HG02840 (cell line): ENCODE results near the gene SMG6.
"Not testable (repeated sequence)": the region's sequence is repeated elsewhere in the genome, so short reads cannot be mapped to it uniquely, and the experiment has no call there.

ENCODE experiments used
- ATAC-seq: cut with Tn5 transposase; IDR thresholded peaks from one replicate; pipeline ENCODE4 v1.9.1; 2021; ENCODE audit warnings: mild to moderate bottlenecking, moderate library complexity, moderate number of reproducible peaks; ENCODE audit not compliant: unreplicated experiment, low FRiP score

Gene SMG6

DNA sequence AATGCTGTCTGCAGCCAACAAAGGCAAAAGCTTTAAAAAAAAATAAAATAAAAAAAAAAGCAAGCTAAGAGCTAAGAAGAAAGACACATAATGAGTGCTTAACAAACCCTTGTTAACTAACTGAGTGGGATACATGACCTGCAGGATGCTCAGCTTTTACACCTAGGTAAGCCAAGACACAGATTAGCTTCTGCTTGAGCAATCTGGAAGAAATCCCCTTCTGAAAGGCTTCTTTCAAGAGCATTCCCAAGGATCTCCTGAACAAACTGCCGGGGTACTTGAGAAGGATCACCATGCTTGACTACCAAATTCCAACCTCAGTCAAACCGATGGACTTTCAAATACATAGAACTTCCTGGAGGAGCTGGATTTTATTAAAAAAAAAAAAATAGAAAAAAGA is 92.9 kb downstream of the SMG6 start:
- no peak for ATAC-seq

GRCh38 chr17:2207815-2208515 is 95.6 kb downstream of the SMG6 start:
- ATAC-seq: no peak

GRCh38 chr17:2204393-2204792 is 99.2 kb downstream of the SMG6 start:
- ATAC-seq: no peak

DNA sequence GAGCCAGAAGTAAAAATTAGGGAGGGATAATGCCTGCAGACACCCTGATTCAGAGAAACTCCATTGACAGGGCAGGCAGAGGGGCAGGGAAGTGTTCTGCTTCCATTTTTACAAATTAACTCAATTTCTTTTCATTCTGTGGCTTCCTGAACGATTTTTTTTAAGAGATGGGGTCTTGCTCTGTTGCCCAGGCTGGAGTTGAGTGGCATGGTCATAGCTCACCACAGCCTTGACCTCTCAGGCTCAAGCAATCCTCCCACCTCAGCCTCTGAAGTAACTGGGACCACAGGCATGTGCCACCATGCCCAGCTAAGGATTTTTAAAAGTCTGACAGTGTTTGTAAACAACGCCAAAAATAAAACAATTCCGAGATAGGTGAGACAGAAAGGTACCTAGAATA is 99.8 kb downstream of the SMG6 start:
- ATAC-seq: no peak

- ATAC-seq: no peak
These were observed 100.5 kb downstream of the SMG6 start for GRCh38 chr17:2202996-2203575.

DNA sequence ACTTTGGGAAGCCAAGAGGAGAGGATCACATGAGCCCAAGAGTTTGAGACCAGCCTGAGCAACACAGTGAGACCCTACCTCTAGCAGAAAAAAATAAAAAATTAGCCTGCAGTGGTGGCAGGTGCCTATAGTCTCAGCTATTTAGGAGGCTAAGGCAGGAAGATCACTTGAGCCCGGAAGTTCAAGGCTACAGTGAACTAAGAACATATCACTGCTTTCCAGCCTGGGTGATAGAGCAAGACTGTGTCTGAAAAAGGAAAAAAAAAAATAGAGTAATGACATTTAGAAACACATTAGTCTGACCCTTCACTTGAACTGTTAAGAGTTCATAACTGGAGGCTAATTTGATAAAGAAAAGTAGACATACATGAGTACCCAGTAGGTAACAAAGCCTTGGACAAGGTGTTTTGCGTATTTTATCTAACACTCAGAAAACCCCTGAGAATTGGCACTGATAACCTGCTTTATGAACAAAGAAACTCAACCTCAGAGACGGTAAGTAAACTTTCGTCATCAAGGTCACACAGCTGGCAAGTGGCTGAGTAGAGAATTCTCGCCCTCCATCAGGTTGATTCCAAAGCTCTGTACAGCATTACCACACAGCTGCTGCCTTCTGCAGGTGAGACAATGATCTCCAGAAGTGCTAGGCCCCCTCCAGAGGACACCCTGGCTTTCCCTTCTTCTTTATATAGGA is 101.1 kb downstream of the SMG6 start:
- ATAC-seq: no peak

- ATAC-seq: not testable (repeated sequence)
These were observed 104.2 kb downstream of the SMG6 start for GRCh38 chr17:2199386-2199785.

DNA sequence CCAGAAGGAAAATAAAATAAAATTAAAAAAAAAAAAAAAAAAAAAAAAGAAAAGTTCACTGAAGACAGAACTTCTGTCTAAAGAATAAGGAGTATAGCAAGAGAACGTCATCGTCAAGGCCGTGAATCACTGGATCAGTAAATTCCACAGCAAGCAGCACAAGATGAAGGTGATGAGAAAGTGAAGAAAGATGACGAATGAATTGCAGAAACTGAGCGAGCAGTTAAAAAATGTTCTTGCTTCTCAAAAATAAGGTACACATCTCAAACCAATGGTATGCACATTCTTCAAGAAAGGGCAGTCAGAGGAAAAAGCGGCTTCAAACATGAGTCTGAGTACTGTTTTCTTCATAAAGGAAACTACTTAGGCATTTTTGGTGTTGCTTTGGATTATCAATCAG is 104.7 kb downstream of the SMG6 start:
- no peak for ATAC-seq

DNA sequence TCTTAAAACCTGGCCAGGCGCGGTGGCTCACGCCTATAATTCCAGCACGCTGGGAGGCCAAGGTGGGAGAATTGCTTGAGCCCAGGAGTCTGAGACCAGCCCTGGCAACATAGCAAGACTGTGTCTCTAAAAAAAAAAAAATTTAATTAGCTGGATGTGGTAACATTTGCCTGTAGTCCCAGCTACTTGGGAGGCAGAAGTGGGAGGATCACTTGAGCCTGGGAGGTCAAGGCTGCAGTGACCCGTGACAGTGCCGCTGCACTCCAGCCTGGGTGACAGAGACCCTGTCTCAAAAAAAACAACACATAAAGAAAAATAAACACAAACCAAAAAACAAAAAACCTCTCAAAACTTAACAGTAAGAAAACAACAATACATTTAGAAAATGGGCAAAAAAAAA is 106.3 kb downstream of the SMG6 start:
- no peak for ATAC-seq

- ATAC-seq: no peak
These were observed 107.9 kb downstream of the SMG6 start for GRCh38 chr17:2195729-2196128.

DNA sequence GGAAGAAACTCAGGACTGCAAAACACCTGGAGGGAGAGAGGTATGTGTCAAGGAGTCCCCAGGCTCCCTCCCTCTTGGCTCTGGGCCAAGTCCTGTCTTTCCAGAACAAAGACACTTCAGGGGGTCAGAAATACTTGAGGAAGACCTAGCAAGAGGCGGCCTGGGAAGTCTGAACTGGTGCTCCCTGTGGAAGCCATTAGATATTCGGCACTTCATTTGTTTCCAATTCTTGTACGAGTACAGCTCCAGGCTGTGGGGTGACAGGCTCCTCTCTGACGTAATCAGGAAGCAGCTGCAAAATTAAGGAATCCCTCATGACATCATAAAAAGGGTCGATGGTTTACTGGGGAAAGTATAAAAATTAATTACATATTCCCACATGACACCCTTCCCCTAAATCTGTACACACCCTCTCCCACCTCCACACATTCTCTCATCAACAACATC is 108.7 kb downstream of the SMG6 start:
- no peak for ATAC-seq

GRCh38 chr17:2192367-2193057 is 111.1 kb downstream of the SMG6 start:
- ATAC-seq: no peak

GRCh38 chr17:2191785-2192184 is 111.8 kb downstream of the SMG6 start:
- ATAC-seq: no peak

GRCh38 chr17:2191227-2191626 is 112.4 kb downstream of the SMG6 start:
- no peak for ATAC-seq

DNA sequence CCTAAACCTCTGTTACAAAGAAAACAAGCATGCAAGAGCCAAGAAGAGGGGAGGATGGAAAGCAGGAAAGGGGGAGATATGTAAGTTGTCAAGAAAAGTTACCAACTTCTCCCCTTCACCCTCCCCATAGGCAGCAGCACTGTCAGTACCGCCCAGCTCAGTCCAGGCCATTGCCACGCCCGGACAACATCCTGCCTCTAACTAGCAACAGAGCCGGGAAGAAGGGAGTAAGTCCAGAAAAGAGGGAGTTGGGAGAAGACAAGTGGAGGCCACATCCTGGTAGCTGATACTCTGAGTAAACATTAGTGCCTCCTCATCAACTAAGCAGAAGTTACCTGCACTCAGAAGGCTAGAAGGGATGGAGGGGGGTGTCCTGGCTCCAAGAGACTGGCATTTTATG is 113.6 kb downstream of the SMG6 start:
- ATAC-seq: no peak

- ATAC-seq: no peak
These were observed 114.5 kb downstream of the SMG6 start for GRCh38 chr17:2188971-2189630.

DNA sequence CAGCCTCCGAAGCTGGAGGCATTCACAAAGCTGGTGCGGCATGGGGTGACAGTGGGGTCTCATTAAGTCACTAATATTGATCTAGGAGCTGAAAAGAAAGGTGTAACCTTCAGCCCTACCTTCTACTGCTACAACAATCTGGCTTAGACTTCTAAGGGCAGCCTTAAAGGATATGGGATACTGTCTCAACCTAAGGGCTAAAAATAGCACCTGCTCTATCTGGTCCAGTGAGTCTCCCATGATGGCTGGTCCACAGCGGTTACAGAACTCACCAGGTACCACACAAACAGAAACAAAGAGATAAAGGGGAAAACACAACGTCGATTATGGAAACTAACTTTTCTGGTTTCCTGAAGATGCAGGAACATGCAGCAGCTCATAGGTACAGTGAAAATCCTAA is 115.8 kb downstream of the SMG6 start:
- ATAC-seq: no peak

GRCh38 chr17:2186937-2187336 is 116.6 kb downstream of the SMG6 start:
- ATAC-seq: no peak

- no peak for ATAC-seq
These were observed 118.3 kb downstream of the SMG6 start for GRCh38 chr17:2184993-2185931.

- no peak for ATAC-seq
These were observed 120.2 kb downstream of the SMG6 start for GRCh38 chr17:2183346-2183745.
